Measurements from ENCODE around the gene ASCC1.

DNA sequence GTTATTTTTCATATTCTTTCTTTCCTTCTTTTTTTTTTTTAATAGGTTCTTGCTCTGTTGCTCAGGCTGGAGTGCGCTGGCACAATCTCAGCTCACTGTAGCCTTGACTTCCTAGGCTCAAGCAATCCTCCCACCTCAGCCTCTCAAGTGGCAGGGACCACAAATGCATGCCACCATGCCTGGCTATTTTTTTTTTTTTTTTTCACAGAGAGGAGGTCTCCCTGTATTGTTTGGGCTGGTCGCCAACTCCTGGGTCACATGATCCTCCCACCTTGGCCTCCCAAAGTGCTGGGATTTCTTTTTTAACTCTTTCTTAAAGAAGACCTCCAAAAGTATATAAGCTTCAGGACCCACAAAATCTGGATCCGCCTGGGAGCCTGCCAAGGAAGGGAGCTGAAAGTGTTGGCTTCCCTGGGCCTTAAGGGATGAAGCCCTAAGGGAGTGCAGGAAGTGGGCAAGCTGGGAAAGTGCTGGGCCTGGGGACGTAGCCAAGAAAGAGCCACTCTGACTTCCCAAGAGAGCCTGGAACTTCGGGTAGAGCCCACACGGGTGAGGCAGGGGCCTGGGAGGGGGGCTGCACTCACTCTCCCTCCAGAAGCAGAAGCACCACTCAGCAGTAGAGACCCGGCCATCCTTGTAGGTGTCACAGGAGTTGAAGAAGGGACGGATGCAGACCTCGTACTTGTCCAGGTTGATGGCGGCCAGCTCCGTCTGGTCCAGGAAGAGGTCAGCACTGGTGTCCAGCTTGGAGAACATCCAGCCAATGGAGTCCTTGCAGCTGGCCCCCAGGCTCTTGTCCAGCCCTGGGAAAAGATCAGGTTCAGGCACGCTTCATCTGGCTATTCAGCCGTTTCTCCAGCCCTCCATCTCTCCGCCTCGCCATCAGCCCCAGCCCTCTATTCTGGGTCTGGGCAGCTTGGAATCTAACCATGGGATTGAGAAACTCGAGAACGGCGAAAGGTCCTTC lies 149.5 kb downstream of the ASCC1 start:
- TF ChIP-seq, protein P1, sequence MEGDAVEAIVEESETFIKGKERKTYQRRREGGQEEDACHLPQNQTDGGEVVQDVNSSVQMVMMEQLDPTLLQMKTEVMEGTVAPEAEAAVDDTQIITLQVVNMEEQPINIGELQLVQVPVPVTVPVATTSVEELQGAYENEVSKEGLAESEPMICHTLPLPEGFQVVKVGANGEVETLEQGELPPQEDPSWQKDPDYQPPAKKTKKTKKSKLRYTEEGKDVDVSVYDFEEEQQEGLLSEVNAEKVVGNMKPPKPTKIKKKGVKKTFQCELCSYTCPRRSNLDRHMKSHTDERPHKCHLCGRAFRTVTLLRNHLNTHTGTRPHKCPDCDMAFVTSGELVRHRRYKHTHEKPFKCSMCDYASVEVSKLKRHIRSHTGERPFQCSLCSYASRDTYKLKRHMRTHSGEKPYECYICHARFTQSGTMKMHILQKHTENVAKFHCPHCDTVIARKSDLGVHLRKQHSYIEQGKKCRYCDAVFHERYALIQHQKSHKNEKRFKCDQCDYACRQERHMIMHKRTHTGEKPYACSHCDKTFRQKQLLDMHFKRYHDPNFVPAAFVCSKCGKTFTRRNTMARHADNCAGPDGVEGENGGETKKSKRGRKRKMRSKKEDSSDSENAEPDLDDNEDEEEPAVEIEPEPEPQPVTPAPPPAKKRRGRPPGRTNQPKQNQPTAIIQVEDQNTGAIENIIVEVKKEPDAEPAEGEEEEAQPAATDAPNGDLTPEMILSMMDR (conservative IDR thresholded peaks at IDR 0.05; ENCODE audit: low read depth in 2 of 2): no peak
- TF ChIP-seq REST (IDR thresholded peaks at IDR 0.05; ENCODE audit: unreplicated experiment) (no peak), EZH2phosphoT487 (IDR thresholded peaks at IDR 0.05; ENCODE audit: unreplicated experiment) (no peak), POLR2AphosphoS5 (IDR thresholded peaks at IDR 0.05; ENCODE audit: low read depth) (no peak), EZH2 (IDR thresholded peaks at IDR 0.05; ENCODE audit: low read depth, unreplicated experiment) (no peak), NANOG (IDR thresholded peaks at IDR 0.05; ENCODE audit: borderline replicate concordance) (no peak), CREB1 (CRISPR knock-in tag; IDR thresholded peaks at IDR 0.05; ENCODE audit: low read depth) (no peak), JUNB (IDR thresholded peaks at IDR 0.05; ENCODE audit: unreplicated experiment) (no peak), ZNF462 (CRISPR knock-in tag; IDR thresholded peaks at IDR 0.05) (no peak)

Data from GM23338 (cell line).